DMS114 treated with DMSO at 0.1 percent for 48 hours (cell line): ENCODE data around the gene CCDC80.
"Not testable (repeated sequence)": the region's sequence is repeated elsewhere in the genome, so short reads cannot be mapped to it uniquely, and the experiment has no call there.

Source experiments
- DNase-seq: peaks from one replicate; lab custom pipeline; 2025; ENCODE audit not compliant: unreplicated experiment; lab: John Stamatoyannopoulos, UW

The CCDC80 gene

DNA sequence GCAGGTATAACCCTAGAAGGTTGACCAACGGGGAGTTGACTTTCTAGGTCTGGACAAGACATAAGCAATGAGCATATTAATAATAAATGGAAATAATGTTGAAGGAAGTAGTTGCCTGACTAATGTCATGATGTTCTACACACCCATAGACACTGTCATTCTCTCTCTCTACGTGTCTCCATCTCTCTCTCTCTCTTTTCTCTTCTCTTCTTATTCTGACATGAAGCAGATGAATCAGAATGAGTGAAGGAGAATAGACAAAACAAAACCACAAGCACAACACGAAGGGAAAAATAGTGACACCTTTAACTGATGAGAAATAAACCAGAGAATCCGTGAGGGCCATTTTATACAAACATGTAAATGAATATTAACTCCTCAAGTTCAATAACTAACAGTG, 26.7 kb upstream of the CCDC80 start:
- DNase-seq = no peak

GRCh38 chr3:112665009-112665408, 24.1 kb upstream of the CCDC80 start:
- not testable (repeated sequence) for DNase-seq

DNA sequence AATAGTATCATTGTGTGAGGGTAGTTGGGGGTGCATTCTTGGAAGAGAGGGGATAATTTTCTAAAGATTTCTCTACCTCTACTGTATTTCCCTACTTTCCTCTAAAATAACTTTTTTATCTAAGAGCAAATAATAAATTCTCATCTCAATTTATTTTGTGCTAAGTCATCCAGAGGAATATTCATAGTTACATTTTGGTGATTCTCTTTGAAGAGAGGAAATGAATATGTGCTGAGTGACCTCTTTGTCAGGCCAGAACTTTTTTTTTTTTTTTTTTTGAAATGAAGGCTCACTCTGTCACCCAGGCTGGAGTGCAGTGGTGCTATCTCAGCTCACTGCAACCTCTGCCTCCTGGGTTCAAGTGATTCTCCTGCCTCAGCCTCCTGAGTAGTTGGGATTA, 15.1 kb upstream of the CCDC80 start:
- no peak for DNase-seq

DNA sequence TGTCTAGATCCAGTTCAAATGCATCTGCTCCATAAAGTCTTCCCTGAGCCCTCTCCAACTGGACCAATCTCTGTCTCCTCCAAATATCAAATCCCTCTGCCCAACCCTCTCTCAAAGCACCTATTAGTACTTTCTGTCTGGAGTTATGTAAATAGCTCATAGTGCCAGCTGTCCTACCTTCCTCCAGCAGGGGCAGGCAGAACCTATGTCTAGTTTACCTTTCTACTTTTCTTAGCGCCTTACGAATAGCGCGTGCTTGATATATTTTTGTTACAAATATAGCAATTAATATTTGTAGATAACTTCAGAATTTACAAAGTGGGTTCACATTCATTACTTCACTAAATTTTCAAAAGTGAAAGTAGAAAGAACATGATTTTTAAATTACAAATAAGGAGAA, 14.0 kb upstream of the CCDC80 start:
- DNase-seq = no peak

DNA sequence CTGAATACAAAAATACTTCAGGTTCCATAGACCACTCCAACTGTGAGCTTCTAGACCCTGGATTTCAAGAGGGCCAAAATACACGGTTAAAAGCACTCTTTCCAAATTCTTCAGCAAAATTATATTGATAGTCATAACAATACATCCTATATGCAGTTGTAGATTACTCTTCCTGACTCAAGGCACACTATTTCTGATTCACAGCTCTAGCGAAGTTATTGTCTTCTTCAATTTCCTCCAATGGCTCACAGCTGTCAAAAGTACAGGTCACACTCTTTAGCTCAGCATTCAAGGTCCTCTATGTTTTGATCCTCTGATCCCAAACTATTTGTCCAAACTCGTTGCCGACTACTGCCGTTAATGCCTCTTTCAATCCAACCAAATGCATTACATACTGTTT, 13.5 kb upstream of the CCDC80 start:
- DNase-seq = no peak

DNA sequence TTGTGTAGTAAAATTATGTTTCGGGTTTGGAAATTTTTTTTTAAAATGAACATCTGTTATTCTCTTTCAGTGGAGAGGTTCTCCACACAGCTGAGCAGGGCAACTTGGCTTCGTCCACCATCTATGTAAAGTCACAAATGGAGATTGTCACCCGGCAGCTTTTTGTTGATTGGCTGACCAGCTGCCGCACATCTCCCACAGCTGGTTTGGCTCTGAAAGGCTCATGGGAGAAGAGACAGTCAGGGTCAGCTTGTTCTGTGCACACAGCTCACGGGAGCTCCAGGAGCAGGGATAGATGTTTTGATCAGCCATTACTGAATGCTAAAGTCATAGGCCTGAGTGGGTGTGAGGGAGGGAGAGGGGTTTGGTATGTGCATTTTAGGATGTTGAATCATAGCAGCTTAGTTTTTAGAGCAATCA, 12.9 kb upstream of the CCDC80 start:
- DNase-seq = no peak

DNA sequence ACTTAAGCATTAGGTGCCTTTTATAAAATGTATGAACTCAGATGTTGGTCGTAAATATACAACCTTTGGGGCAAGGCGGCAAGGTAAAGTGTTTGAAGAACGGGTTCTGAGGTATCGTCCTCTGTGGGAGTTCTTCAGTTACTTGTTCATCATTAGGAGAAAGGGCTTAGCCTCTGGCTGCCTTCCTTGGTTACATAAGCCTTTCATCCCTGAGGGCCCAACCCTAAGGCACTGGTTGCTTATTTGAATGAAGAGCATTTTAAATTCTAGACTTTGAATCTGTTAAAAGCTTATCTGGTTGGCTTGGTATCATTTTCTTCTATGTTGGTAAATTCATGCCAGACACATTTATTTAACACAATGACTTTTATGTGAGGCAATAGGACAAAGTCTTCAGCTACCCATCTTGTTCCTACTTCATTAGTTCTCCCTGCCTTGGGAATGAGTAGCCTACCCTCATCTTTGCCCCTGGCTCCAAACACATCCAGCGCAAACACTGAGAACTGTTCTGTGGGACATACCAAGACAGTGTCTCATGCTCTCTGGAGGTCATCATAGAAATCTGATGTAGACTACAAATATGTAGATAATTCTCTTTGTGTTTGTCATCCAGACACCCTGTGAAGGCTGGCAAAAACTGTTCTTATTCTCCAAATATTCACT, 12.4 kb upstream of the CCDC80 start:
- no peak for DNase-seq

DNA sequence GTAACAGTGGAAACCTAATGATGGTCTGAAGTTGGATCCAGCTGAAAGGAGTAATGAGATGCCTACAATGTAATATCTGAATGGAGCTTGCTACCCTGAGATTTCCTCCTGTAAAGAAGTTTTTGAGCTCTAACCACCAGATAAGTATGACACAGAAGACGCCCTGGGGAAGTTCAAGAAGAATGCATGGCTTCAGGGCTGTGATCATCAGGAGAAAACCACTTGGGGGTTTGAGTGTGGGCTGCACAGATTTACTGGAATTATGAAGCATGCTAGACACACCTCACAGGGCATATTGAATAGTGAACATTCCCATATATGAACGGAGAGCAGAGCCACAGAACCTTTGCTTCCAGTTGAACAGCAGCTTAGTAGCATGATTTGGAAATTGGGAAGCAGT, 10.6 kb upstream of the CCDC80 start:
- DNase-seq = no peak

GRCh38 chr3:112651071-112651470, 10.1 kb upstream of the CCDC80 start:
- no peak for DNase-seq

DNA sequence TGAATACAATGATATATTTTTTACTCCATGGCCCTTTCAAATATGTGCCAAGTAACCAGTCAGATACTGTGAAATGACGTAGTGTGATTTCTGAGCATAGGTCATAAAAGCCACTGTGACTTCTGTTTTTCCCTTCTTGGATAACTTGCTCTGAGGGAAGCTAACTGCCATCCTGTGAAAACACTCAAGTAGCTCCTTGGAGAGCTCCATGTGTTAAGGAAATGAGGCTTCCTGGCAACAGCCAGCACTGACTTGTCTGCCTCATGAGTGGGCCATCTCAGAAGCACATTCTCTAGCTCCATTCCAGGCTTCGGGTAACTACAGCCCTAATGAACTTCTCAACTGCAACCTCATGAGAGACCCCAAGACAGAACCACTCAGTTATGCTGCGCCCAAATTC, 9.5 kb upstream of the CCDC80 start:
- DNase-seq = no peak

GRCh38 chr3:112649478-112649735, 8.5 kb upstream of the CCDC80 start:
- DNase-seq = no peak

- no peak for DNase-seq
These were observed 6.2 kb upstream of the CCDC80 start for GRCh38 chr3:112647122-112647521.

DNA sequence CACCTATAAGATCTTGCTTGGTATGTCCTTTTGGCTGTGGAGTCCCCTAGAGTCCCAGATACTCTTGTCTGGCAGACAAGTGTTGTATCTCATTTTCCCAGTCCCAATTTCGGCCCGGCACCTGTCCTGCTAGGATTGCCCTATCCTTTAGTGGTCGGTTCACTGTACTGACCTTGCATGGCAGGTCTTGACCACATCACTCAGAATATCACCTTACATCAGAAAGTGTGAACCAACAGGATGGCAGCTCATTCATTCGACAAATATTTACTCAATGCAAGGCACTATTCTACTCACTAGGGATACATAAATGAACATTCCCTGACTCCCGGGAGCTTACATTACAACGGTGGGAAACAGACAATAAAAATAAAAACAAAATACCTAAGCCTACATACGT, 5.7 kb upstream of the CCDC80 start:
- DNase-seq = no peak

- DNase-seq = no peak
These were observed 3.5 kb upstream of the CCDC80 start for GRCh38 chr3:112644453-112644852.

DNA sequence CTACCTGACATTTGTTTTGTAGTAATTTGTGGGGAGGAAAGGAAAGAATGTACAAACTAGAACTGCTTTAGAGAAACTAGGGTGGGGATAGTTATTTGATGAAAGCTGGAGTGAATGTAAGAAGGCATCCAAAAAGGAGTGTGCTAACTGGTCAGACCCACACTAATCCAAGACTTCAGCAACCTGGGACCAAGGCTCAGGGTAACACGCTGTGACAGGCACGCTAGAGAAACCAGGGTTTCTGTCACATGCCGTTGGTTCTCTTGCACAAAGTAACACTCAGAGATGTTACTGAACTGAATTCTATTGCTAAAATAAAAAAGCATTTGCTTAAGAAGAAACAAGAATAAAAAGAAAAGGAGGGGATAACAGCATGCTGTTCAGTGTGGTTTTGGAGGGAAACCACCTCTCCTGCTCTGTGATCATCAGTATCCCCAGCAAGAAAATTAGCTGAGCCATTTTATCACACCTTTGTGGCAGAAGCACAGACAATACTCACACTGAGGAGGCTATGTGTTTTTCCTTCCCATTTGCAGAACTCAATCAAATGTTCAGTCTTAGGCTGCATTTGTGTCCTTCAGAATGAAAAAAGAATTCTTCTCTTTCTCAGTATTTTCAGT, 2.8 kb upstream of the CCDC80 start:
- no peak for DNase-seq

GRCh38 chr3:112642912-112643506, 2.1 kb upstream of the CCDC80 start:
- DNase-seq = peak; percentile 83

DNA sequence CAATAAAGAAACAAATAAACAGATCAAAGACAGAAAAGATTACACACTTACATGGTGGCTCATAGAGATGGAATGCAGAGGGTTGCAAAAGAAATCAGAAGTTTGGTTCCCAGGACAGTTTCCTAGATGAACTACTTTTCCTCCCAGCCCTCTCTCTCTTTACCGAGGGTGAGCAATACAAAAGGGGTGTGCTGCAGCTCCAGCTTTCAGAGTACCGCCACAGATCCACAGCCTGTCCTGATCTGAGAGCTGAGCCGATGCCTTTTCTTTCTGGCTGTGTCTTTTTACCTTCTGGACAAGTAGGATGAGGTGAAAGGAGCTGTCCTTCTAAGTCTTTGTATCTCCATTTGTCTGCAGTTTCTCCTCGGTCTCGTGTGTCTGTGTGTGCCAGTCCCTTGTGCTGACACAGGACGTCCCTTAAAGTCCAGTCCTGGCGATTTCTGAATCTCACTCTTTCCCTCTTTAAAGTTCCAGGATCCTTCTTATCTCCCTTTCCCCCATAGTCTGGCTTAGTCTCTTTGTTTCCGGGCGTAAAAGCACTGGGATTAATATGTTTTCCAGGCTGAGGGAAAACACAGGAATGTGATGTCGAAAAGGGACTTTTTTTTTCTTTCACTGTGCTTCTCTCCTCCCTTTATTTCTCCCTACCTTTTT, 540 bp downstream of the CCDC80 start:
- no peak for DNase-seq

- no peak for DNase-seq
These were observed 1.3 kb downstream of the CCDC80 start for GRCh38 chr3:112639455-112640225.

GRCh38 chr3:112638327-112639020, 2.5 kb downstream of the CCDC80 start:
- DNase-seq = no peak

GRCh38 chr3:112637700-112638099, 3.2 kb downstream of the CCDC80 start:
- DNase-seq = no peak

DNA sequence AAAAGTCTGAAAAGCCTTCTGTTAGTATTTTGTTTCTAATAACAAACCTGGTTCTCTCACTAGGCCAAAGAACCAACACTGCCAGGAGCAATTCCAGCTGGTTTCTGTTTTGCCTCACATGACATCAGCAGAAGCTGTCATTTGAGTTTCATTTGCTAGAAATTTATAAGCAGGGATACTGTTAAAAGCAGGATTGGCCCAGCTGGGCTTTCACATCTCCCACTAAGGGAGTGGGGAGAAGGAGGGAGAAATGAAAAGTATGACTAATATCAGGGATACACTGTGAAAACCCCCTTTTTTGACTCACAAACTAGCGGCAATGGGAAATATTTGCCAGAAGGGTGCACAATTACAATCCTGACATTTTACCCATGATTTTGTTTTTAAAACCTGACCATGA, 5.3 kb downstream of the CCDC80 start:
- DNase-seq = no peak
